Activated CD4-positive, alpha-beta T cell treated with anti-CD3 and anti-CD28 coated beads, Interleukin-2, amount 50 U/mL, for 1 hour (primary cell): ENCODE measurements around the gene ADAM20.
"Not testable (repeated sequence)": the region's sequence is repeated elsewhere in the genome, so short reads cannot be mapped to it uniquely, and the experiment has no call there.

Experiments
- DNase-seq: peaks from one replicate; pipeline ENCODE4 v3.0.0-alpha.2; 2020

ADAM20 gene

GRCh38 chr14:70534904-70535303, at the start of gene ADAM20:
ADAM20 (minus strand) TSS chr14:70535004; CDS start chr14:70524757, 10,247 bp downstream.
- no peak for DNase-seq

- DNase-seq: no peak
Observed at GRCh38 chr14:70576891-70577290, 42.1 kb upstream of the ADAM20 start.

DNA sequence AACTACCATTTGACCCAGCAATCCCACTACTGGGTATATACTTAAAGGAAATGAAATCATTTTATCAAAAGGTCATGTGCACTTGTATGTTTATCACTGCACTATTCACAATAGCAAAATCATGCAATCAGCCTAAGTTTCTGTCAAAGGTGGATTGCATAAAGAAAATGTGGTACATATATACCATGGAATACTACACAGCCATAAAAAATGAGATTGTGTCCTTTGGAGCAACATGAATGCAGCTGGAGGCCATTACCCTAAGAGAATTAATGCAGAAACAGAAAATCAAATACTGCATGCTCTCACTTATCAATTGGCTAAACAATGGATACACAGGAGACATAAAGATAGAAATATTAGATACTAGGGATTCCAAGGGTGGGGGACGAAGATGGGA, 38.2 kb upstream of the ADAM20 start:
- DNase-seq: no peak

DNA sequence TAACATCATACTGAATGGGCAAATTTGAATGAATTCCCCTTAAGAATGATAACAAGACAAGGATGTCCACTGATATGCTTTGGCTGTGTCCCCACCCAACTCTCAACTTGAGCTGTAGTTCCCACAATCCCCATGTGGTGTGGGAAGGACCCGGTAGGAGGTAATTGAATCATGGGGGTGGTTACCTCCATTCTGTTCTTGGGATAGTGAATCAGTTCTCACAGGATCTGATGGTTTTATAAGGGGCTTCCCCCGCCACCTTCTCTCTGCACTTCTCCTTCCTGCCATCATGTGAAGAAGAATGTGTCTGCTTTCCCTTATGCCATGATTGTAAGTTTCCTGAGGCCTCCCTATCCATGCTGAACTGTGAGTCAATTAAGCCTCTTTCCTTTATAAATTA, 36.3 kb upstream of the ADAM20 start:
- DNase-seq: no peak

DNA sequence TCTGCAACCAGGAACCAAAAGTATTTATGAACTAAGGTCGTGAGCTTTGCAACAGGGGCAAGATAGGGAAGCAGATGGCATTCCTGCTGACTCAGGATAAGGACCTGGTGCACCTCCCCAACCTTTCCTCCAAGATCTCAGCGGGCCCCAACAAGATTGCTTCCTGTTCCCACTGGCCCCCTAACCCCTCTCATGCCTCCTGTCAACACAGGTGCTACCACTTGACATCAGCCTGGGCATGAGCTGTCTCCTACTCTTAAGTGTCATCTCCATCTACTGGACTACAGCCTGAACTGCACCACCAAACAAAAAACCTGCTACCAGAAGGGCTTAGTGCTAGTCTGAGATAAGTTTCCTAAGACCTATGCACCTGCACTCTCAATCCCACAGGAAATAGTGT, 33.0 kb upstream of the ADAM20 start:
- no peak for DNase-seq

- DNase-seq: no peak
Observed at GRCh38 chr14:70563869-70564268, 29.1 kb upstream of the ADAM20 start.

- DNase-seq: no peak
Observed at GRCh38 chr14:70563417-70563816, 28.6 kb upstream of the ADAM20 start.

DNA sequence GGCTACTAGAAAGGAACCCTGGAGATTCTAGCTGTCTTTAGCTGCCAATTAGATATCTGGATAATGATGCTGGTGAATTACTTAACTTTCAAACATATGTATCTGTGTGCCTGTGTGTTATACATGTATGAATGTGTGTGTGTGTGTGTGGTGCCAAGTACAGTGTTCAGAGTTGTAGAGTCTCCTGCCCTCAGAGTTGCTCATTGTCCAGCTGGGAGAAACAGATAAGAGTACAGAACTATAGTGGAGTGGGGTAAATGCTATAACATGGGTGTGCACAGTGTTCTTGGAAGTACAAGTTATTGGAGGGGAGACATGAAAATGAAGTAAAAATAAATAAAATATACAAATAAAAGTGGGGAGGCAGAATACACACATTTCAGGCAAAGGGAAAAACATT, 23.6 kb upstream of the ADAM20 start:
- no peak for DNase-seq

DNA sequence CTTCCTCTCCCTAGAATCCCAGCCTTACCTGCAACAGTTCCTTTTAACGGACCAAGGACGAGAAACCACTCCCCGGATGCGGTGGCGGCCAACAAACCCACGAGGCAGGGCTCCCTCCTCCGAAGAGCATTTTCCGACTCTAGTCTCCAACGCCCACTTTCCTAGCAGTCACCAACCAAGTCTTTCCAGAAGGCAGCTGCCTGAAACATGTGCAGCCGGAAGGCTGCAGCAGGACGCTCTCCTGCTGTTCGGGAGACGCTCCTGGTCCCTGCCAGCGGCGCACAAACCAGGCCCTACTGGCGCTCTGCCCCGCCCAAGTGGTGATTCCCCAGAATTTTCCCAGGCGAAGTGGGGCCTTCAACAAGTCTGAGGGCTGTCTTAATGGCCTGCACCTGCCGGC, 21.1 kb upstream of the ADAM20 start:
- DNase-seq: no peak

DNA sequence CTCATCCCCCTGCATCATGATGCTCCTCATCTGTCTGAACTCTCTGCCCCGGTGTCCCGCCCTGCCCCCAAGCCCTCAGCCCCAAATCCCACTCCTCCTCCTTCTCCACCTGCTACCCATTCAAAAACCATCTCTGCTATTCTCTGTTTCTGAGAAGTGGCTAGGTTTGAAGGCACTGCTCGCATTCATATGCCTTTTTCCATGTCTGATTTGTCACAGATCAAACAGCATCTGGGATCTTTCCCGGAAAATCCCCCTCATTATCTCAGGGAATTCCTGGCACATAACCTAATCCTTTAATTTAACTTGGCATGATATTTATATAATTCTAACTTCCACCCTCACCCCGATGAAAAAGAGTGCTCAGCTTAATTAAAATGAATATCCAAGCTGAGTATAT, 3.3 kb upstream of the ADAM20 start:
- no peak for DNase-seq

DNA sequence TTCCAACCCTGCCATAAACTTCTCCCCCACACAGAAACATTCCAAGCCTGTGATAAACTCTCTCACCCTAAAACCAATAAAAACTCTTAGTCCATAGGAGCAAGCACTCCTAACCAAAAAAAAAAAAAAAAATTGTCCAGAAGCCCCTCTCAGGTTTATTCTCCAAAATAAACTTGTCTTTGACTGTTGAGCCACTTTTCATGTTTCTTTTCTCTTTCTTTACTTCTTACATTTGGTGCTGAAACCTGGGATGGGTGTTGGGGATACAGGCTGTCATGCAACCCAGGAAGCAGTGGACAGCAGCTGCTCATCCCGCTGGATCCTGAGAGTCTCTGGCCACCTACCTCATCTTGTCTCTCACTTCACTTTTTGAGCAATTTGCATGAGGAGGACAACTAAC, 2.0 kb upstream of the ADAM20 start:
- DNase-seq: no peak

GRCh38 chr14:70530417-70530816, 4.4 kb downstream of the ADAM20 start:
- no peak for DNase-seq

DNA sequence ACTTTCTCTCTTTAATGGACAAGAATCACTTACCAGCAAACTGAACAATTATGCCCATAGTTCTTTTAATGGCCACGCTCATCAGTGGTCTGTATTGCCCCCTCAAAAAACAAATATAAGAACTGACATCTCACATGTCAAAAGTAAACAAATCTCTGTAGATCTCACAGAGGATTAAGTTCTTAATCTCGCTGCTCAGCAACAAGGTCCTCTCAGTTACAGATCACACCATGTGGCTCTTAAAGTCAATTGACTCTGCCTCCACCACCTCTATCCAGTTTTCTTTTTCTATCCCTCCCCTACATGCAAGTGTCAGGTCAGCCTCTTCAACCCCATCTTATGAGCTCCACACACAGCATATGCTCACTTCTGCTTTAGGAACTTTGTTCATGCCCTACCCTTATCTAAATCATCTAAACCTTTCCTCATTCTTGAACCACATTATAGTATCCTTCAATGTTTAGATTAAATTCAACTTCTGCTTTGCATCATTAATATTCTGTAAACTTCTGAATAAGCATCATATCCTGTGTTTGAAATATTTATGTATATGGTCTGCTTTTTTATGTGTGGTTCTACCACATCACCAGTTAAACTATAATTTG, 7.2 kb downstream of the ADAM20 start:
- no peak for DNase-seq

DNA sequence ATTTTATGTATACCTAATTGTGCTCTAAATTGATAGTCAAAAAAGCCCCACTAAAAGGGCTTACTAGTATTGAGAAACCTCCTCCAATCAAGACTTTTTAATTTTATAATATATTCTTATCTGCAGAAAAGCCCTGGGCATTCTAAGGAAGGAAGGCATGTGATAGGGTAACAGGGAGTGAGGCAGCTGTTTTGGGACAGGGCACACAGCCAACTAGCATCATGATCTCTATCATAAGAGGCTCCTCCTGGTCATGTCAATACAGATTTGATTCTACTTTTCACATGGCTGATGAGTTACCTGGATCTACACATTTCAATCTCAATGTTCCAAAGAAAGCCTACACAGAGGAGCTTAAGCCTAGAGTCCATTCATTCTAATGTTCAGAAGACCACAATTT, 9.1 kb downstream of the ADAM20 start:
- no peak for DNase-seq

DNA sequence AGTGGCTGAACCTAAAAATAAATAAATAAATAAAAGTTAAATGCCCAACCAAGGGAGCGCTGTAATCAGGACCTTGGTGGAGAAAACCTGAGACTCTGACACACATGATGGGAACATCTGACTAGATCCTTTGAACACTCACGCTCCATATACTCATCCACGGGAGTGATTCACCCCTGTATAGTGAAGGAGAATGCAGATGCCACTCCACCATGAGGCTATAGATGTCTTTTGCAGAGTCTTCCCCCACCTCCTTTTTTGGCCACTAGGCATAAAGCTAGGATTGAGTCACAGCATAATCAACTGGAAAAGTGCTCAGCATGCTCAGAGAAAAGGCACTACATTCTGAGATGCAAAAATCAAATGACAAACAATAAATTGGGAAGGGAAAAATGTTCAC, 19.0 kb downstream of the ADAM20 start:
- no peak for DNase-seq

DNA sequence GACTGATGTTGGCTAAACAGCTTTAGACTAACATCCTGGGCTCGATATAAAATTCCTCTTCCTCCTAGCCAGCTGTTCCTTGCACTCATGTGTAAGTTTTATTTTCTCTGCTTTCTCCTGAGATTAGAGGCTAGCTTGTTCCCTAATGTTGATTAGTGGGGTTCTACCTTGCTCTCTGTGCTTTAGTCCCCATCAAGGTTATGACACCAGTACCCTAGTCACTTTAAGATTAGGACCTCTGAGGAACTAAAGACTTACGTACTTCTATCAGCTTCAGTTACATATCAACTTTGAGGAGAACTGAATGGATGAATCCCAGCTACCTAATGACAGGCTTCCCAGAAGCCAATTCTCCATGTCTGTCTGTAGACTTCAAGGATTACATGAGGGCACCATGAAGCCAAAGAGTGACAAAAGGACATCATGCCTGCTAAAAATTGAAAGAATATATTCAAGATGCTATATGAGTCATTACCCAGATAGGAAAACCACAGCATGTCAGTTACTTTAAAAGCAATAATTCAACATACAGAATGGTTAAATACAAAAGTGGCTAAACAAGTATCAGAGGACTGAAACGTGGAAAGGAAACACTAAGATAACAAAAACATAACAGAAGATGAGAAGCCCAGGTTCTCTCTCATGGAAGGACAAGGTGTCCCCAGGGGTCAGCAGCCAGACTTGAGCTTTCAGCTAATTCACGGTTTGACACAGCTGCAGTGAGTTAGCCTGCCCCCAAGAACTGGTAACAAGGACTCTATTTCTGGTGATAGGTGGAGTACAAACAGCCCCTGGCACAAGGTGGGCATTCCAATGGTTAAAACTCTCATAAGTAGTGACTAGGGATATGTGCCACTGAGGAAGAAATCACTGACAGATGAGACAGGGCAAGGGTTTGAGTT, 20.4 kb downstream of the ADAM20 start:
- no peak for DNase-seq

GRCh38 chr14:70498191-70498590, 36.6 kb downstream of the ADAM20 start:
- no peak for DNase-seq

- no peak for DNase-seq
Observed at GRCh38 chr14:70489579-70490200, 45.1 kb downstream of the ADAM20 start.

DNA sequence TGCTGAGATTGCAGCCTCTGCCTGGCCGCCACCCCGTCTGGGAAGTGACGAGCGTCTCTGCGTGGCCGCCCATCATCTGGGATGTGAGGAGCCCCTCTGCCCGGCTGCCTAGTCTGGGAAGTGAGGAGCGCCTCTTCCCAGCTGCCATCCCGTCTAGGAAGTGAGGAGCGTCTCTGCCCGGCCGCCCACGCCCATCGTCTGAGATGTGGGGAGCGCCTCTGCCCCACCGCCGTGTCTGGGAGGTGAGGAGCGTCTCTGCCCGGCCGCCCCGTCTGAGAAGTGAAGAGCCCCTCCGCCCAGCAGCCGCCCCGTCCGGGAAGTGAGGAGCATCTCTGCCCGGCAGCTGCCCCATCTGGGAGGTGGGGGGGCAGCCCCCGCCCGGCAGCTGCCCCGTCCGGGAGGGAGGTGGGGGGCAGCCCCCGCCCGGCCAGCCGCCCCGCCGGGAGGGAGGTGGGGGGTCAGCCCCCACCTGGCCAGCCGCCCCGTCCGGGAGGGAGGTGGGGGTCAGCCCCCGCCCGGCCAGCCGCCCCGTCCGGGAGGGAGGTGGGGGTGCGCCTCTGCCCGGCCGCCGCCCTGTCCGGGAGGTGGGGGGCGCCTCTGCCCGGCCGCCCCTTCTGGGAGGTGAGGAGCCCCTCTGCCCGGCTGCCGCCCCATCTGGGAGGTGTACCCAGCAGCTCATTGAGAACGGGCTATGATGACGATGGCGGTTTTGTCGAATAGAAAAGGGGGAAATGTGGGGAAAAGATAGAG, 57.3 kb downstream of the ADAM20 start:
- not testable (repeated sequence) for DNase-seq

DNA sequence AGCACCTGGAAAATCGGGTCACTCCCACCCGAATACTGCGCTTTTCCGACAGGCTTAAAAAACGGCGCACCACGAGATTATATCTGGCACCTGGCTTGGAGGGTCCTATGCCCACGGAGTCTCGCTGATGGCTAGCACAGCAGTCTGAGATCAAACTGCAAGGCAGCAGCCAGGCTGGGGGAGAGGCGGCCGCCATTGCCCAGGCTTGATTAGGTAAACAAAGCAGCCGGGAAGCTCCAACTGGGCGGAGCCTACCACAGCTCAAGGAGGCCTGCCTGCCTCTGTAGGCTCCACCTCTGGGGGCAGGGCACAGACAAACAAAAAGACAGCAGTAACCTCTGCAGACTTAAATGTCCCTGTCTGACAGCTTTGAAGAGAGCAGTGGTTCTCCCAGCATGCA, 59.3 kb downstream of the ADAM20 start:
- DNase-seq: not testable (repeated sequence)

DNA sequence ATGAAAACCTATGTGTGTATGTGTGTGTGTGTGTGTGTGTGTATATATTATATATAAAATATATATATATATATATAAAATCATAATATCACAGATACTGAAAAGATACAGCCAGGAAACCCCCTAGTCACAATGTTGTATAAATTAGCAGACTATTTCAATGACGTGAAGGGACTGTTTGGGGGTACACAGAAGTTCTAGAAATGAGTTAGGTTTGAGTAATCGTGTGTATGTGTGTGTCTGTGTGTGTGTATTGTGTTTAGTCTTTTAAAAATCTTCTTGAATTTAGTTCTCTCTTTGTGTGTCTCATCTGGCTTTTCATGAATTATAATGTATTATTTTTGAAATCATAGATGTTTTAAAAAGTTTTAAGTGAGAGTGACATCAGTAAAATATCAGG, 61.0 kb downstream of the ADAM20 start:
- DNase-seq: no peak
